Psoas muscle (tissue), 8 donors: ENCODE results near the gene ABCC6. TPM values are rescaled to one million over a fixed set of nuclear protein-coding genes. Genes with fewer than 3 reads are reported as not detected.
"Not testable (repeated sequence)": the region's sequence is repeated elsewhere in the genome, so short reads cannot be mapped to it uniquely, and the experiment has no call there.

Source experiments
- ATAC-seq, 4 donors: fragments of 200-7000 bp; cut with Tn5 transposase; one replicate each; pipeline ENCODE4 v1.9.1; 2020; ENCODE audit warnings: moderate library complexity in 3 of 4, mild to moderate bottlenecking in 2 of 4
- DNase-seq, 2 donors: peaks; one replicate each; pipeline ENCODE4 v3.0.0-alpha.2; 2020
- H3K27ac ChIP-seq: fragments of 200-600 bp; one replicate; pipeline ENCODE4 v1.8.0; 2022
- H3K27me3 ChIP-seq, 3 donors: fragments of 200-600 bp in 1 of 3; one replicate each; pipeline versions ENCODE4 v1.6.1 to v1.8.0; 2013 to 2022; ENCODE audit warnings: low read length in 2 of 3, mild to moderate bottlenecking in 2 of 3, moderate library complexity in 1 of 3; ENCODE audit not compliant: insufficient read depth in 3 of 3
- H3K36me3 ChIP-seq, 2 donors: fragments of 200-600 bp in 1 of 2; one replicate each; pipeline versions ENCODE4 v1.6.1 to v1.8.0; 2013 to 2022; ENCODE audit warnings: low read depth in 1 of 2, mild to moderate bottlenecking in 1 of 2, moderate library complexity in 1 of 2; ENCODE audit not compliant: insufficient read depth in 1 of 2
- H3K4me1 ChIP-seq: fragments of 200-600 bp; one replicate; pipeline ENCODE4 v1.8.0; 2022
- H3K4me3 ChIP-seq: fragments of 200-600 bp; one replicate; pipeline ENCODE4 v1.8.0; 2022; ENCODE audit warnings: mild to moderate bottlenecking
- H3K9me3 ChIP-seq: fragments of 200-600 bp; one replicate; pipeline ENCODE4 v1.8.0; 2022
- WGBS, 3 donors: extraction: QIAGEN DNeasy Blood & Tissue Kit; methylation state at CpG; one replicate each; pipeline versions ENCODE4 v1.1.6 to v1.1.7; 2013; 5-methylcytosine and 5-hydroxymethylcytosine counted together
- intact Hi-C, 2 donors: fragments of 100-400 bp; cut with DNase I; formaldehyde crosslinking; loops; one replicate each; pipeline versions ENCODE4 v1.11.0 to v1.14.2; 2022
- polyA plus RNA-seq, 3 donors: library from polyadenylated mRNA; stranded (reverse); fragments of 200-250 nt; gene quantifications; one replicate each; pipeline ENCODE4 v1.2.3, GENCODE V29; 2013
- total RNA-seq, 4 donors: library from RNA; stranded (reverse); fragmentation: NEBNext Ultra II Directional in 2 of 4; extraction: Animal tissue kit (Norgen Biotek cat#: 25700) in 2 of 4; gene quantifications; one replicate each; pipeline versions ENCODE4 v1.2.1 to v1.2.4, GENCODE V29; 2021 to 2023
- TF ChIP-seq, protein P1 (sequence below): fragments of 200-600 bp; IDR thresholded peaks from one replicate; pipeline ENCODE4 v1.8.0; 2022; ENCODE audit warnings: antibody characterized with exemption
- donor health status: healthy with polysubstance abuse.
- donor health status: DM: no; HTN: no; CAD: no; lungs with moderate emphysema.
- donor health status: Bipolar disorder and iron deficiency.
- donor health status: healthy.
- donor health status: DM: yes; HTN: yes; CAD: no.
- donor health status: DM: no; HTN: no; CAD: no.
- donor health status: DM: no; HTN: no; CAD: no.
- donor health status: DM: yes; HTN: yes; CAD: no.

The ABCC6 gene
- total and polyA plus RNA-seq, 7 donors, result 0.06 to 3.0 (median 0.32) TPM

DNA sequence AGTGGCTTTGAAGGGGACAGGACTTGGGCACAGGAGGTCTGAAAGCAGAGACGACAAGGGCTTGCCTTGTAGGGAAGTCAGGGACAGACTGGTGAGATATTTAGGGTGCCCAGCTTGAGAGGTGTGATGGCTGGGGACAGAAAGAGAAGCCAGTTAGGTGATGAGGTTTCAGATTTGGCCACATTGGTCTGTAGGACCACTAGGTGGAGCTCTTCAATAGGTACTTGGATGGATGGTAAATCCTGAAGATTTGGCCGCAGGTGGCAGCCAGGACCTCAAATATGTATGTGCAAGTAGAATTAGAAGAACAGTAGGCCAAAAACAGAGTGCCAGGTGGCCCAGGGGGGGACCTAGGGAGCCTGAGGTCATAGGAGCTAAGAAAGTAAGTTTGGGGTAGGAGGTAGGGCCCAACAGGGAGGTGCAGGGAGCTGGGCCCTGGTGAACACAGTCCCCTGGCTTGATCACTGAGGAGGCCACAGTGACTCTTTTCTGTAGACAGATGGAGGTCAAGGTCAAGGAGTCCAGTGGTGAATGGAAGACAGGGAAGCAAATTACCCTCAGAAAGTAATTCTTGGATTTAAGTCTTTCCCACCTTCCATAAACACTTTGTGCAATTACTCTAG, 34.1 kb upstream of the ABCC6 start:
- H3K27me3 ChIP-seq, H3K27ac ChIP-seq, intact Hi-C loops, H3K4me1 ChIP-seq, DNase-seq, H3K4me3 ChIP-seq, H3K9me3 ChIP-seq, ATAC-seq: not testable (repeated sequence)
- 53 to 69% (median 57%) methylated on average over 1 to 2 of the region's 2 CpGs for WGBS, 3 donors
- TF ChIP-seq, protein P1, sequence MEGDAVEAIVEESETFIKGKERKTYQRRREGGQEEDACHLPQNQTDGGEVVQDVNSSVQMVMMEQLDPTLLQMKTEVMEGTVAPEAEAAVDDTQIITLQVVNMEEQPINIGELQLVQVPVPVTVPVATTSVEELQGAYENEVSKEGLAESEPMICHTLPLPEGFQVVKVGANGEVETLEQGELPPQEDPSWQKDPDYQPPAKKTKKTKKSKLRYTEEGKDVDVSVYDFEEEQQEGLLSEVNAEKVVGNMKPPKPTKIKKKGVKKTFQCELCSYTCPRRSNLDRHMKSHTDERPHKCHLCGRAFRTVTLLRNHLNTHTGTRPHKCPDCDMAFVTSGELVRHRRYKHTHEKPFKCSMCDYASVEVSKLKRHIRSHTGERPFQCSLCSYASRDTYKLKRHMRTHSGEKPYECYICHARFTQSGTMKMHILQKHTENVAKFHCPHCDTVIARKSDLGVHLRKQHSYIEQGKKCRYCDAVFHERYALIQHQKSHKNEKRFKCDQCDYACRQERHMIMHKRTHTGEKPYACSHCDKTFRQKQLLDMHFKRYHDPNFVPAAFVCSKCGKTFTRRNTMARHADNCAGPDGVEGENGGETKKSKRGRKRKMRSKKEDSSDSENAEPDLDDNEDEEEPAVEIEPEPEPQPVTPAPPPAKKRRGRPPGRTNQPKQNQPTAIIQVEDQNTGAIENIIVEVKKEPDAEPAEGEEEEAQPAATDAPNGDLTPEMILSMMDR, result peak; percentile 16
- peaks cover 0 to 12% of the 10 kb centered on the region in 2 donors for H3K36me3 ChIP-seq

DNA sequence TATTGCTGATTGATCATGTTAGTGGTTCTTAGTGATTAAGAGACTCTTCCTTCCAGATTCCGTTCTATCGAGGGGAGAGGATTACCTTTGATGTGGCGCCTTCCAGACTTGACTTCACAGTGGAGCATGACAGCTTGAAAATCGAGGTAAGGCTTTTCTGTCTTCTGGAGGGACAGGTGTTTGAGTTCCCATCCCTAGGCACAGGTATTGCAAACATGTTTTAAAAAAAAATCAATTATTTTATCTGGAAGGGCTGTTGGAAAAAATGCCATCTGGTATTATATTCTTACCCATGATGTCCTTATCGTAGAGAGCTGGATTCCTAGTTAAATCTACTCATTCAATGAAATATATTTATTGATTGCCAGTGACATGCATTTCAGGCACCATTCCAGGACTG, 29.1 kb upstream of the ABCC6 start:
- H3K4me1 ChIP-seq, intact Hi-C loops, ATAC-seq, H3K36me3 ChIP-seq, H3K9me3 ChIP-seq, DNase-seq, H3K27ac ChIP-seq, H3K27me3 ChIP-seq, H3K4me3 ChIP-seq: not testable (repeated sequence)
- WGBS, 3 donors, result no CpG with 5 or more reads among the region's 5 CpGs

DNA sequence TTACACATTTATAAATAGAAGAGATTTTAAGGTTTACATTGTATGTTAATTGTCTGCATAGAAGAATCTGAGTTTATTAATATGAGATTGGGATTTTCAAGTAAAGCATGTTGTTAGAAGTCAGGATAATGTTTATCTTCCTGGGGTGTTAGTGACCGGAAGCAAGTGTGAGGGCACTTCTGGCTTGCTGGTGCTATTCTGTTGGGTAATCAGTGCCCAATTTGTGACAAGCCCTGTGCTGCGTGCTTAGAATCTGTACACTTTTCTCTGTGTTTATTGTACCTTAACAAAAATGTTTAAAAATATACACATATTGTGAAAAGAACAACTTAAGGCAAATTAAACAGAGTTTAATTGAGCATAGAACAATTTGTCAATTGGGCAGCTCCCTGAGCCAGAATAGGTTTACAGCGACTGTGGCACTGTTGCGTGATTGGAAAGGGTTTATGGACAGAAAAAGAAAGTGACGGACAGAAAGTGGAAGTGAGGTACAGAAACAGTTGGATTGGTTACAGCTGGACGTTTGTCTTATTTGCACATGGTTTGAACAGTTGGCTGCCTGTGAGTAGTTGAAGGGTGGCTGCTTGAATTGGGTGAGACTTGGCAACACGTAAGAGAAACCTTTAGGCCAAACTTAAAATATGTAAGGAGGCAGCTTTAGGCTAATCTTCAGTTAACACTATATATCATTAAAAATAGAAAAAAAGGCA, 26.5 kb upstream of the ABCC6 start:
- WGBS, 3 donors, result 45 to 78% (median 64%) methylated on average over 3 of the region's 7 CpGs
- H3K4me3 ChIP-seq, intact Hi-C loops, DNase-seq, H3K36me3 ChIP-seq, H3K27me3 ChIP-seq, H3K4me1 ChIP-seq, H3K9me3 ChIP-seq: not testable (repeated sequence)
- peak overlapping the region; percentile 67 for H3K27ac ChIP-seq
- peak; percentile 31 to 73 (median 59) for ATAC-seq

DNA sequence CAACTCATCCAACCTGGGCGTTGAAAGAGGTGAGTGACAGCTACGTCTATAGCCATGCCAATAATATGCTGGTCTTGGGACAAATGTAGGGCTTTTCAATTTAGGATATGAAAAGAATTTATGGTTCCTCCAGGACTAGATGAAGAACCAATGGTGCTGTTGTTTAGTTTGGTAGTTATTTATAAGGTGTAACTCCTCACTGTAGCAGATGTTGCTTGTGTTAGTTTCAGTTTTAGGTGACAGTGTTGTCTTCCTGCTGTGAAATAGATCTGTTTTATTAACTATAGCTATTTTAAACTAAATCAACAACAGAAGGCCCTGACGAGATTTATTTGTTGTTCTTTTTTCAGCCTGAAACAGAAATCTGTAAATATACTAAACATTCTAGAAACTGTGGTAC, 24.1 kb upstream of the ABCC6 start:
- ATAC-seq, H3K27me3 ChIP-seq, H3K4me3 ChIP-seq, intact Hi-C loops, DNase-seq, H3K4me1 ChIP-seq, H3K9me3 ChIP-seq, H3K36me3 ChIP-seq, H3K27ac ChIP-seq: not testable (repeated sequence)
- no CpG with 5 or more reads among the region's 3 CpGs for WGBS, 3 donors

DNA sequence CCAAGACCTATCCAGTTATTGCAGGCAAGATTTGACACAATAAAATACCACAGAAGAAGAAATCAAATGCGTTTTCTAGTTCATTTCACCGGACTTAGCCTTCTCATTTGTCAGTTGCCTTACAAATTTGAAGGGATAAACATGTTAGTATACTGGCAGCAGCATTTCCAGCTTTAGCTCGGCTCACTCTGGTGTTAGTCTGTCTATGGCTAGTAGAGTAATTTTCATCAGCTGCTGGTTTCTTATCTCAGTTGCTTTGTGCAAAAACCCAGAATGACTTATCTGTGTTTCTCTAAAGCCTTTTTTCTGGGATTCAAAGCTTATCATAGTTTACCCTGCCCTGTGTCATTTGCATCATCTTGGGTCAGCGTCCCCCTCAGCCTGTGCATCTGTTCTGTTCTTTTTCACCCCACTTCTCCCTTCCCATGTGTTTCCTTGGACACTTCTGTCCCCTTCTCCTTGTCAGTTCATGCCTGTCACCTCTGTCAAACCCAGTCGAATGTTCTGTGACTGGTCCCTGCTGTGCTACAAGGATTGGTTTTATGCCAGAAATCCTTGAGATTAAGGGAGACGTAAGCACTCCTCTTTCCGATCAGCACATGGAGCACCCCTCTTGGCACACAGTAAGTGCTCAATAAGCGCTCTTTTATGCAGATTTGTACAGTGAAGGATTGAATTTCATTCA, 23.4 kb upstream of the ABCC6 start:
- DNase-seq, H3K36me3 ChIP-seq, intact Hi-C loops, H3K4me1 ChIP-seq, H3K9me3 ChIP-seq, H3K27me3 ChIP-seq, H3K4me3 ChIP-seq, ATAC-seq, H3K27ac ChIP-seq: not testable (repeated sequence)
- WGBS, 3 donors, result 58 to 89% (median 77%) methylated on average over 2 to 5 of the region's 8 CpGs

DNA sequence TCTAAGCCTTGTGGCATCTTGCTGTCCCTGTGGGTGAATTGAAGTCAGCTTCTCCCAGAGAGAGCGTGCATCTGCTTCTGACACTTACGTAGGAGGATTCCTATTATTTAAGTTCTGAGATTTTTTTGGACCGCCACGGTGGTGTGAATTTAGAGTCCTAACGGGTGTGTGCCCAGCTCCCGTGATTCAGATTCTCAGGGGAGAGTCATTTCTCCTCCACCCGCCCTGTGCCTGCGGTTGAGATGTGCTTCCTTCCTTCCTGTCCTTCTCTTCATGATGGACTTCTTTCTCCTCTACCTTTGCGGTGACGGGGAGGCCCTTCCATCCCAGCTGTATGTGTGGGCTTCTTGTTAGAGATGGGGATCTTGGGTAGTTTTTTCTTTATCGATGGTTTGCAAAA, 20.6 kb upstream of the ABCC6 start:
- ATAC-seq, DNase-seq, H3K36me3 ChIP-seq, H3K9me3 ChIP-seq, intact Hi-C loops, H3K27ac ChIP-seq, H3K27me3 ChIP-seq, H3K4me1 ChIP-seq, H3K4me3 ChIP-seq: not testable (repeated sequence)
- WGBS, 3 donors, result 86 to 92% (median 92%) methylated on average over 8 to 9 of the region's 11 CpGs

DNA sequence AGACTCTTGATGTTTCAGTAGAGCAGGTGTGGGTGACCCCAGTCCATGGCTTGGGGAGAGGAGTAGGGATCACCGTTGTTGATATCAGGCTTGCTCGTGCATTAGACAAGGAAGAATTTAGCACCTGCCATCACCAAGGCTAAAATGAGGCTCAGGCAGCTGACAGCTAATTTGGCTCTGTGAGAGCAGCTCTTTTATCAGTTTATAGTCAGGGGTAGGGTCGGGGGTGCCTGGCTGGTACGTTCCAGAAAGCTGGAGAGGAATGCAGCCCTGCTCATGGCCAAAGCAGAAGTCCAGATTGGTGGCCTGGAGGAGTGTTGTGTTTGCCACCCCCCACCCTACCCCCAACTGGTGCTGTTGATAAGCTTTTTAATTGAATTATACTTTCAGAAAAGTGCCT, 17.4 kb upstream of the ABCC6 start:
- WGBS, 3 donors, result 33 to 35% (median 34%) methylated on average over 2 to 4 of the region's 4 CpGs
- ATAC-seq, H3K27ac ChIP-seq, DNase-seq, H3K4me1 ChIP-seq, H3K4me3 ChIP-seq, intact Hi-C loops, H3K9me3 ChIP-seq, H3K27me3 ChIP-seq: not testable (repeated sequence)
- peaks cover 0 to 18% of the 10 kb centered on the region in 2 donors for H3K36me3 ChIP-seq

DNA sequence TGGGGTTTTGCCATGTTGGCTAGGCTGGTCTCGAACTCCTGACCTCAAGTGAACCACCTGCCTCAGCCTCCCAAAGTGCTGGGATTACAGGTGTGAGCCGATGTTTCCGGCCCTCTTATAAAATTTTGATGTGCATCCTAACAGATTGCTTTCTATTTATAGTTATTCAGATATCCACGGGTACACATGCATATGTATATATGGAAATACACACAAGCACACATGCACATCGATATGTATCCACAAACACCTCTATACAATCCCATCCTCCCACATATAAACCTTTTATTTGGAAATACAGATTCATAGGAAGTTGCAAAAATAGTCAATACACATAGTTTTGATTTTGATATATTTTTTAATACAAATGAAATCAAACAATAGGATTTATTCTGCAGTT, 14.4 kb upstream of the ABCC6 start:
- H3K36me3 ChIP-seq, result peaks cover 0 to 15% of the 10 kb centered on the region in 2 donors
- DNase-seq, H3K4me3 ChIP-seq, H3K4me1 ChIP-seq, intact Hi-C loops, H3K27ac ChIP-seq, ATAC-seq, H3K9me3 ChIP-seq, H3K27me3 ChIP-seq: not testable (repeated sequence)
- WGBS, 3 donors, result 84 to 95% (median 88%) methylated on average over 5 of the region's 5 CpGs

DNA sequence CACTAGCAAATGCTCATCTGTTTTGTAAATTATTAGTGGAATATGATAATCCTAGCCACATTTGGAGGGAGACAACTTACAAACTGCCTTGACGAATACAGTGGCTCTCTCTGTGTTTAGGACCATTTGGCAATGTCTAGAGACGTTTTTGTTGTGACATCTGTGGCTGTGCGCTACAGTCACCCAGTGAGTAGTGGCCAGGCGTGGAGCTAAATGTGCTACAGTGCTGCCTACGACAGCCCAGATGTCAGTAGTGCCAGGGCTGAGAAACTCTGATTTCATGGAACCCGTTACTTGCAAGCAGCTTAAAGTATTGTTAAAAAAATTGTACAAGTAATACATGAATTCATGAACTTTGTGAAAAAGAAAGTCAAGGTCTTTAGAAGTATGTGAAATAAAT, 13.8 kb upstream of the ABCC6 start:
- H3K4me1 ChIP-seq, intact Hi-C loops, DNase-seq, H3K27me3 ChIP-seq, ATAC-seq, H3K9me3 ChIP-seq, H3K4me3 ChIP-seq, H3K27ac ChIP-seq: not testable (repeated sequence)
- 74 to 78% (median 77%) methylated on average over 6 of the region's 6 CpGs for WGBS, 3 donors
- peaks cover 0 to 15% of the 10 kb centered on the region in 2 donors for H3K36me3 ChIP-seq

DNA sequence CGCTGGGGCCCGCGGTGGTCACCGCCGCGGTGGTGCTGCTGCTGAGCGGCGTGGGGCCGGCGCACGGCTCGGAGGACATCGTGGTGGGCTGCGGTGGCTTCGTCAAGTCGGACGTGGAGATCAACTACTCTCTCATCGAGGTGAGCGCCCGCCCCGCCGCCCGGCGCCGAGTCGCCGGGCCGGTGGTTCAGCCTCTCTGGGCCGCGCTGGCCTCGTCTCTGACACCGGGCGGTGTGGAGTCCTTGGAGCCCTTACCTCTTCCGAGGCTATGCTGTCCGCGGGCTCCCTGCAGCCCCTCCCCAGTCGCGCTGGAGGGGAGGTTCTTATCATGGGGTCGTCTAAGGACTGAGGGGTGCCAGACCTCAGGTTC, 9.4 kb upstream of the ABCC6 start:
- ATAC-seq, result peak; percentile 50 to 63 (median 57)
- peak overlapping the region; percentile 46 for H3K4me3 ChIP-seq

More for the DNA sequence above, 9.4 kb upstream of the ABCC6 start:
- H3K4me1 ChIP-seq, H3K9me3 ChIP-seq, H3K27ac ChIP-seq, H3K27me3 ChIP-seq, intact Hi-C loops, DNase-seq, H3K36me3 ChIP-seq: not testable (repeated sequence)
- no CpG with 5 or more reads among the region's 39 CpGs for WGBS, 3 donors
